Activated CD8-positive, alpha-beta memory T cell treated with anti-CD3 and anti-CD28 coated beads for 48 hours (primary cell): ENCODE data around the gene IL1RAPL2.
"Not testable (repeated sequence)": the region's sequence is repeated elsewhere in the genome, so short reads cannot be mapped to it uniquely, and the experiment has no call there.

ENCODE experiments used
- DNase-seq, 3 experiments: peaks; one replicate each; pipeline ENCODE4 v3.0.0-alpha.2; 2020; ENCODE audit warnings: low read depth in 2 of 3, low spot score in 2 of 3

The IL1RAPL2 gene

DNA sequence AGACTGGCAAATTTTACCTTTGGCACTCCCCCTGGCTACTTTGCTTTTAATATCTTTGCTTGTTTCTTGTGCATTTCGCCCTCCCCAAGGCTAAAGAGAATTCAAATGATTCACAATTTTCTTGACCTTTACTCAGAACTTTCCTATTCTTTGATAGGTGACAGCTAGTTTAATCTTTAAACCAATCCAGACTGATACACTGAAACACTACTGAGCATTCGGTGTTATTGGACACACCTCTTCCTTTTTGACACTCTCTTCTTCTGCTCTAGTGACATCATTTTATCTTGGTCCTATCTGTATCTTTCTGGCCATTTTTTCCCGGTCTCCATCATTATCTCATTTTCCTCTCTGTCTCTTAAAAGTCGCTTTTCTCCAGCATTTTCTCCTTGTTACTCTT, 103.1 kb downstream of the IL1RAPL2 start:
- no peak for DNase-seq

DNA sequence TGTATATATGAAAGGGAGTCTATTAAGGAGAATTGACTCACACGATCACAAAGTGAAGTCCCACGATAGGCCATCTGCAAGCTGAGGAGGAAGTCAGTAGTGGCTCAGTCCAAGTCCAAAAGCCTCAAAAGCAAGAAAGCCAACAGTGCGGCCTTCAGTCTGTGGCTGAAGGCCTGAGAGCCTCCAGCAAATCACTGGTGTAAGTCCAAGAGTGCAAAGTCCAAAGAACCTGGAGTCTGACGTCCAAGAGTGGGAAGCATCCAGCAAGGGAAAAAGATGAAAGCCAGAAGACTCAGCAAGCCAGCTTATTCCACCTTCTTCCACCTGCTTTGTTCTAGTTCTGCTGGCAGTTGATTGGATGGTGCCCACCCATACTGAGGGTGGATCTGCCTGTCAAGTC, 104.1 kb downstream of the IL1RAPL2 start:
- DNase-seq = no peak

DNA sequence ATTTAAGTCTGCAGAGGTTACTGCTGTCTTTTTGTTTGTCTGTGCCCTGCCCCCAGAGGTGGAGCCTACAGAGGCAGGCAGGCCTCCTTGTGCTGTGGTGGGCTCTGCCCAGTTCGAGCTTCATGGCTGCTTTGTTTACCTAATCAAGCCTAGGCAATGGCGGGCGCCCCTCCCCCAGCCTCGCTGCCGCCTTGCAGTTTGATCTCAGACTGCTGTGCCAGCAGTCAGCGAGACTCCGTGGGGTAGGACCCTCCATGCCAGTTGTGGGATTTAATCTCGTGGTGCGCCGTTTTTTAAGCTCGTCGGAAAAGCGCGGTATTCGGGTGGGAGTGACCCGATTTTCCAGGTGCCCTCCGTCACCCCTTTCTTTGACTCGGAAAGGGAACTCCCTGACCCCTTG, 111.5 kb downstream of the IL1RAPL2 start:
- DNase-seq = not testable (repeated sequence)

GRCh38 chrX:104679175-104679574, 113.2 kb downstream of the IL1RAPL2 start:
- no peak for DNase-seq

DNA sequence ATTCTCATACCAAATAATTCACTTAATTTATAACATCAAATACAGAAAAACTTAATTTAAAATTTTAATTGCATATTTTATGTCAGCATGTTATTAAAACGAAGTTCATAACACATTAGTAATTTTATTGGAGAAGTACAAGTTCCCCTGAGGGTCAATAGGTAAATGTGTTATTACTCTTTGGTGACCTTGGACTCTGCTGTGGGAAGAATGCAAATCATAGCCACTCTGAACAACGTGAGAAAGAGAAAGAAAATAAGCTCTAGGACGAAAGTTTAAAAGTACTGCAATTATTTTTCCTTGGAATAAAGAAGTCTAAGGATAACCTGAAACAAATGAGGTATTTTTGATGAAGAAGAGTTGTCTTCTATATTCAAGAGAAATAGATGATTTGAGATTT, 115.2 kb downstream of the IL1RAPL2 start:
- DNase-seq = no peak

DNA sequence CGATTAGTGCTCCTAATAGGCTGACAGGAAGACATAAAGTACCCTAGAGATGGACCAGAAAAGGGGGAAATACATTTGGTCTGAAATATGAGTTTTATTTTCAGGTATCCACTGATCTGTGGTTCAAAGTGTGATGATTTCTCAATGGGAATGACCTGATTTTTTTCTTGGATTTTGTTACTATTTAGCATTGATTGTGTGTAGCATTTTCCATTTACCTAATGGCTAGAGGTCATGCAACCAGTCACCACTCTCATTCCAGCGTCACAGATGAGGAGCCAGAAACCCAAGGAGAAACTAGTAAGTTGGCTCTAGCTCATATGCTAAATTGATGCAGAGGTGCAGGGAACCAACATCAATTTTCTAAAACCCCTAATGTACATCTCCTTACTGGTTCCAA, 118.1 kb downstream of the IL1RAPL2 start:
- no peak for DNase-seq

DNA sequence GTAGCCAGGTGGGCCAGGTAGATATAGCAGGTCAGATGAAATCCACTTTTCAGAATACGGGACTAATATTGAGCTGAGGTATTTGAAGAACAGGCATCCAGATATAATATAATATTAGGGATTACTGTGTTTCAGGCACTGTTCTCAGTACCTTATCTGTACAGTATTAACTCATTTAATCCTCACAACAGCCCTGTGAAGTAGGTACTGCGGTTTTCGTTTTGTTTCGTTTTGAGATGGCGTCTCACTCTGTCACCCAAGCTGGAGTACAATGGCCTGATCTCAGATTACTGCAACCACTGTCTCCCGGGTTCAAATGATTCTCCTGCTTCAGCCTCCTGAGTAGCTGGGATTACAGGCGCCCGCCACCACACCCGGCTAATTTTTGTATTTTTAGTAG, 129.6 kb downstream of the IL1RAPL2 start:
- DNase-seq = no peak

- DNase-seq = no peak
Measured at GRCh38 chrX:104696667-104697066, 130.7 kb downstream of the IL1RAPL2 start.

GRCh38 chrX:104697294-104697693, 131.3 kb downstream of the IL1RAPL2 start:
- DNase-seq = no peak

DNA sequence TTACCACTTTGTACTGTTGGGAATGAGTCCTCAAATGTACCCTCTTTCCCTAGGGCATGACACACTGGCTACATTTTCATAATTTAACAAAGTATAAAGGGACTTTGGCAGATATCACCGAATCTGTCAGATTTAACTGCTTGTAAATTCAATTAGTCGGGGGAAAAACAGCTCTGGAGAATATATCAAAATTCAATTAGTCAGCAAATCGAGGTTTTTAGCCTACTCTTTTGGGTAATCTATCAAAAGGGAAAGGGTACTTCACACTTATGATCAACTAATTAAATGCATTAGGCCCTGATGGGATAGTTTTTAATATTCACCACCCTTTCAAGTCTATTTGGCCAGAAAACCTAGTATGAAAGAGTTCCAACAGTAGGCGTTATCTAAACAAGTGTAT, 141.0 kb downstream of the IL1RAPL2 start:
- no peak for DNase-seq

GRCh38 chrX:104707572-104707971, 141.6 kb downstream of the IL1RAPL2 start:
- DNase-seq = no peak

DNA sequence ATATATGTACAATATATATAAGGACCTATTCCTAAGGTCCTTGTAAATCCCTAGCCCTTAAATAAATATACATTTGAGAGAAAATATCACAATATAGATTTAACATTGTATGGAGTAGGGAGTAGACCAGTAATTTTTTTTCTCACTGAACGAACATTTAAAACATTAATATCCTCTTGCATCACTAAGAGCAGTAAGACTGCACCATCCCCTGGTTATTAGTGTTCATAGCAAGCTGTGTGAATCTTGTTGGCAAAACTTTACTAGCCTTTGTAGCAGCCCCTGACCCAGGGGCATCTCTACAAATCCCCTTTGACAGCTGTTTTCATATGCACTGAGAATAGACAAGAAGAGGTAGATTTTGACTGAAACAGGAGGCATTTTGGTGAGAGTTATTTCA, 146.5 kb downstream of the IL1RAPL2 start:
- no peak for DNase-seq

GRCh38 chrX:104721854-104722253, 155.9 kb downstream of the IL1RAPL2 start:
- DNase-seq = no peak

- DNase-seq = no peak
Measured at GRCh38 chrX:104728456-104728855, 162.5 kb downstream of the IL1RAPL2 start.

- DNase-seq = no peak
Measured at GRCh38 chrX:104742355-104742754, 176.4 kb downstream of the IL1RAPL2 start.

DNA sequence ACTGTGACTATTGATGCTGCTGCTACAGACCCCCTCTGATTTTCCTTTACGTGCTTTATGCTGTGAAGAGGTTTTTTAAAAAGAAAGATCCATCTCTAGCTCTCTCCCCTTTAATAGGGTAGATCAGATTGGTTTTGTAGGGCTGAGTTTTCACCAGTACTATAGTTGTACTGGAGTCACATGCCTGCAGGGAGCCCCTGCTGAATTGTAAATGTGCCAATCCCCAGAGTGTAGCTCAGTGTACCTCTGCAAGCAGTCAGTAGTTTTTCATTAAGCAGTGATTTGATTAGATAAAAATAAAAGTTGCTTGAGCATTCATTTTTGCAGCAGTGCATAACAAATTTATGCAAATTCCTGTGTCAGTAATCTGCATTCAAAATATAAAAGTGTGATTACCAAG, 179.2 kb downstream of the IL1RAPL2 start:
- DNase-seq = no peak

- no peak for DNase-seq
Measured at GRCh38 chrX:104749951-104750610, 184.1 kb downstream of the IL1RAPL2 start.

- no peak for DNase-seq
Measured at GRCh38 chrX:104762641-104763040, 196.6 kb downstream of the IL1RAPL2 start.

- DNase-seq = no peak
Measured at GRCh38 chrX:104789784-104790183, 223.8 kb downstream of the IL1RAPL2 start.

DNA sequence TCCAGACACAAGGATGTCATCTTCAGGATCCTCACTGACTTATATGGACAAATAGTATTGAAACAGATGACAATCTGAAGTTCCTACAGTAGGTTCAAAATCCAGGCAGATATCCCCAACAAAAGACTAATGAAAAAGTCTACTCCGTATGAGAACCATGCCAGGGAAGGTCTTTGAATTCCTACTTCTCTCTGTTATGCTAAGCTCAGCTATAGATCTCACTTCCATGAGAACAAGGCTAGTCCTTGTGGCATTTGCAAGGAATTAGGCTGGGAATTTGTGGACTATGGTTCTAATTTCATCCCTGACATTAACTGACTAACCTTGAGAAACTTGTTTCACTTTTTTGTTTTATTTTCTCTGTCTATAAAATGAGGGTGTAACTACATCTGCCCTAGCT, 229.8 kb downstream of the IL1RAPL2 start:
- DNase-seq = no peak

- no peak for DNase-seq
Measured at GRCh38 chrX:104803219-104803618, 237.2 kb downstream of the IL1RAPL2 start.

DNA sequence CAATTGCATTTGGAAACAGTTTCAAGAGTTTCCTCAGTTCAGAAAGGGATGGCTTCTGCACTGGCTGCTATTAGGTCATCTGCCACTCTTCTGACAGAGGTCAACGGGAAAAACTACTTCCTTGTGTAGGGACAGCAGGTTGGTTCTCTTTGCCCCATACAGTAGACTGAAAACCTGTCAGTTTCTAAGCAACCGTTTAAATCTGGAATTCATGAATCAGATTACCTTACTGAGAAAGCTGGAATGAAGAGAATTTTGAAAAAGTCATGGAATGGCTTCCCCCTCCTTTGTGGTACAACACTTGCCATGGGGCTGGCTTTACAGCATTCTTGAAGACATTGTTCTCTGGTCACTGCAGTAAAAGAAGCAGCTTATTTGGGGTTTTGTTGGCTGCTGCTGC, 240.3 kb downstream of the IL1RAPL2 start:
- DNase-seq = no peak

DNA sequence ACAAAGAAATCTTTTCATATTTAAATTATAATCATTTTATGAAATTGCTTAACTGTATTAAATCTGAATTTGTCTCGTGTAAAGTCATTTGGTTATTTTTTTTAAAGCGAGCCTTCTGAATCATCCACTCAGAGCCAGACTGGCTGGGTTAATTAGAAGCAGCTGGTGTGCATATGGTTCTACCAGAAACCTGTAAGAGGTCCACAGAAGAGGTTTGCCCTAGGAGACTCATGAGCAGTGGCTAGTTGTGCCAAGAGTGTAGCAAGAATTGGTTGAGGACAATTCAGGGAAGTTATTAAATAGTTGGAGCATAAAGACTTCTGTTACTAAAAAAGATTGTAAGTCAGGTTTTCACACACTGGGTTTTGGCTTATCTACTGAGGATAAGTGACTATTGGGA, 267.4 kb downstream of the IL1RAPL2 start:
- DNase-seq = no peak

DNA sequence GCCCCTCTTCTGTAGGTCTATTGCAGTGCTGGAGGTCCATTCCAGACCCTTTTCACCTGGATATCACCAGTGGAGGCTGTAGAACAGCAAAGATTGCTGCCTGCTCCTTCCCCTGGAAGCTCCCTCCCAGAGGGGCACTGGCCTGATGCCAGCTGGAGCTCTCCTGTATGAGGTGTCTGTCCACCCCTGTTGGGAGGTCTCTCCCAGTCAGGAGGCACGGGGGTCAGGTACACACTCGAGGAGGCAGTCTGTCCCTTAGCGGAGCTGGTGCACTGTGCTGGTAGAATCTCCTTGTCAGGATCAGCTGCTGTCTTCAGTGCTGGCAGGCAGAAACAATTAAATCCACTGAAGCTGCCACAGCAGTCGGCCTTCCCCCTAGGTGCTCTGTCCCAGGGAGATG, 276.6 kb downstream of the IL1RAPL2 start:
- no peak for DNase-seq
